Inferior parietal cortex (tissue), 1 donor: ENCODE data around the gene MCOLN2.

Source experiments
- DNase-seq: peaks from one replicate; pipeline ENCODE4 v3.0.0-alpha.2; 2016; ENCODE audit errors: extremely low spot score

Gene MCOLN2

DNA sequence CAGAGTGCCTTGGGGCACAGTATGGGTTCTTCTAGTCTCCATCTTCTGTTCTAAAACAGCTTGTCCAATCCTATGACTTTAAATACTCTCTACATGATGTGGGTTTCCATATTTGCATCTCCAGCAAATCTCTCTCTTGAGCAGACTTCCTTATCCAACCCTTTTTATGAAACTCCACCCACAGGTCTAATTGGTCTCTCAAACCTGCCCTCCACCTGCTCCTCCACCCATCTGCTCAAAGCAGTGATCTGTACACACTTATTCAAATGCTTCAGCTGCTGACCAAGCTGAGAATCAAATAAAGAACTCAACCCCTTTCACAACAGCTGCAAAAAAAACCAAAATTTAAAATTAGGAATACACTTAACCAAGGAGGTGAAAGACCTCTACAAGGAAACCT, 11.5 kb downstream of the MCOLN2 start:
- DNase-seq: no peak

DNA sequence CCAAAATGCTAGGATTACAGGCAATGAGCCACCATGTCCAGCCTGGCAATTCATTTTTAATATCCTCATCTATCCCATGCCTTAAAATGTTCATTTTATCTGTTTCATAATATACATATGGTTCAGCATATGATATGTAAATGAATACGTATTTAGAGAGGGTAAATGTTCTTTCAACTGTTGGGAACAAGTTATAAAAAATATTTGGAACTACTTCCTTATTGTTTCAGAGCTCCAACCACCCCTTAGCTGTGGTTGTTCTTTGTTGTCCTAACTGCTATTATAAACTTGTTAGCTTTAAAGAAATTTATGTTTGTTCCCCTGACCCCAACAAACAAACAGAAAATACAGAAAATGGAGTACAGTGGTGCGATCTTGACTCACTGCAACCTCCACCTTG, 14.5 kb downstream of the MCOLN2 start:
- no peak for DNase-seq

DNA sequence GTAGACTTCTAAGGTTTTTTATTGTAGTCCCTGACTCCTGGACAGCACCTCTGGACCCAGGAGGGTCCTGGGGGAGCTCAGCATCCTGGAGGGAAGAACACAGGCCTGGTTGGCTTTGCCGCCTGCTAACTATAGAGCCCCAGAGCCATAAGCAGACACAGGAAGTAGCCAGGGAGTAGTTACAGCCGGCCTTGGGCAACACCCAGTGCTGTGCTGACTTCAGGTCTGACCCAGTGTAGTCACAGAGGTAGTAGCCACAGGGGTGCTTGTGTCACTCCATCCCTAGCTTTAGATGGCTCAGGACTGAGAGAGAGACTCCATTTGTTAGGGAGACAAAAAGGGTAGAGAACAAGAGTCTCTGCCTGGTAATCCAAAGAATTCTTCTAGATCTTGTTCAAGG, 21.9 kb downstream of the MCOLN2 start:
- DNase-seq: no peak

DNA sequence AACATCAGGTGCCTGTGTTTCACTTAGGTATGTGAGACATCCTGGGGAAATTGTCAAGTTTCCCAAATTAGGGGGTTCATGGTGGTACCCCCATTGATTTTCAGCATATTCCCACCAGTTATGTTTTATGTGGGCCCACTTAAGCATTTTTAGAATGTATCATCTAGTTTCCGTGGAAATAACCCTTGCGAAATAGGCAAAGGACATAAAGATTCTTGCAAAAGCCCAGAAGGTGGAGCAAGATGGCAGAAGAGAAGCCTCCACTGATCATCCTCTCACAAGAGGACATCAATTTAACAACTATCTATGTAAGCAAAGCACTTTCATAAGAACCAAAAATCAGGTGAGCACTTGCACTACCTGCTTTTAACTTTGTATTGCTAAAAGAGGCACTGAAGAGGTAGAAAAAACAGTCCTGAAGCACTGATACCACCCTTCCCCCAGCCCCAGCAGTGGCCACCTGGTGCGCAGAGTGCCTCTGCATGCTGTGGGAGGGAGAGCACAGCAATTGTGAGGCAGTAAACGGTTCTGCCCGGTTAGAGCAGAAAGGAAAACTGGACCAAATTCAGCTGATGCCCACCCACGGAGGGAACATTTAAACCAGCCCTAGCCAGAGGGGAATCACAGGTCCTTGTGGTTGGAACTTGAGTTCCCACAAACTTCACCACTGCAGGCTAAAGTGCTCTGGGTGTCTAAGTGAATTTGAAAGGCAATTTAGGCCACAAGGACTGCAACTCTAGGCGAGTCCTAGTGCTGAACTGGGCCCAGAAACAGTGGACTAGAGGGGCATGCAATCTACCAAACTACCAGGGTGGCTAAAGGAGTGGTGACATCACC, 23.2 kb downstream of the MCOLN2 start:
- no peak for DNase-seq

DNA sequence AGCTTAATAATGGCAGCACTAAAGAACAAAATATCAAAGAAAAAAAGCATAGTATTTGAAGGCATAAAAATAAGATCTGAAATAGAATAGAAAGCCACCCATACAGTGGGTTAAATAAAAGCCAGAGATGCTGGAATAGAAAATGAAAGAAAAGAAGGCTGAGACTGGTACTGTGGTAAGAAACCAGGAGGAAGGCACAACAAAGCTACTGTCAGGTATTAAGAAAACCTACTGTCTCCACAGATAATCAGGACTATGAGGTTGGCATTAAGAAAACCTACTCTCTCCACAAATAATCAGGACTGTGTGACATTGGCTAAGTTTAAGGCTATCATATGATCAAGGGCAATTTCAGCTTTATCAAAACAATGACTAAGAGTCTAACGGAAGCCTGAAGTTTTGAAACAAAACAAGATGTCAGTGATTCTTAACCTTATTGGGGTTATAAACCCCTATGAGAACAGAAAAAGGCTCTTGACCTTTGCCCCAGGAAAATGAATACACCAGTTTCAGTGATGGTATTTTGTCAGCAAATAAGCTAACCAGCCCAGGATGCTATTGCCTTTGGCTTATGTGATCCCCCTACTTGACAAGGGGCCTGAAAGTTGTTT, 24.4 kb downstream of the MCOLN2 start:
- DNase-seq: no peak

DNA sequence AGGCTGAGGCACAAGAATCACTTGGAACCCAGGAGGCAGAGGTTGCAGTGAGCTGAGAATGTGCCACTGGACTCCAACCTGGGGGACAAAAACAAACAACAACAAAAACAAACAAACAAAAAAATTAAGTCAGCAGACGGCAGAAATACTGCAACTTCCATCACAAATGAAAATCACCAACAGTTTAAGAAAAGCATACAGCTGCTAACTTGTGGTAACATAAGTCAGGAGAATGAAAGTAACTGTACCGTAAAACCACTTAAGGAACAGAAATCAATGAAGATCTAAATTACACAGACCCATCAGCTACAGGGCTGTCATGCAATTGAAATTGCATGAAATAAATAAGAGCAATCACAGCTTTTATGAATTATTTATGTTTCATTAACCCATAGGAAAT, 25.0 kb downstream of the MCOLN2 start:
- DNase-seq: no peak

DNA sequence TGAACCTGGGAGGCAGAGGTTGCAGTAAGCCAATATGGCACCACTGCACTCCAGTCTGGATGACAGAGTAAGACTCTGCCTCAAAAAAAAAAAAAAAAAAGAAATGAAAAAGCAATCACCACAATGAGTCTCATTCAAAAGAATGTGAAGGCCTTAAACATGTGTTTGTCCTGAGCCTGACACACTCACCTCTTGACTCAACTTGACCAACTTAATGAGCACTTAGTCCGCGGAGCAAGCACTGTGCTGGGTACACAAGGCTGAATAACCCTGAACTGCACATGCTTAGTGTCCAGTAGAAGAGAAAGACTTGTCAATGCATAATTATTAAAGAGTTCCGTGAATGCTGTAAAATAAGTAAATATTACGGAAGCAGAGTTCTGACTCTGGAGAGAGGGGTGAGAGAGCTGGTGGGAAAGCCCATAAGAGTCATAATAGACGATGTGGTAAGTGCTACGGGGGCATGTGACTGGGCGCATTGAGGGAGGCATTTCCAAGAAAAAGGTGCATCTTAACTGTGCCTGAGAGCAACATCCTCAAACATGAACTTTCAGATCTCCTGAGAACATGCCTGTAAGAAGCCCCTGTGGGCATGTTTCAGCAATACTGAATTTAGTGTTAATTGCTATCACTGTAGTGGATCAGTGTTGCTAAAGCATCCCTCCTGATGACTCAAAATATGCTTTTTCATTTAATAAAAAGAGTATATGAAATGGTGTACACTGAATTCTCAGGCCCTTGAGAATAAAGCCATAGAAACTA, 27.2 kb downstream of the MCOLN2 start:
- no peak for DNase-seq

DNA sequence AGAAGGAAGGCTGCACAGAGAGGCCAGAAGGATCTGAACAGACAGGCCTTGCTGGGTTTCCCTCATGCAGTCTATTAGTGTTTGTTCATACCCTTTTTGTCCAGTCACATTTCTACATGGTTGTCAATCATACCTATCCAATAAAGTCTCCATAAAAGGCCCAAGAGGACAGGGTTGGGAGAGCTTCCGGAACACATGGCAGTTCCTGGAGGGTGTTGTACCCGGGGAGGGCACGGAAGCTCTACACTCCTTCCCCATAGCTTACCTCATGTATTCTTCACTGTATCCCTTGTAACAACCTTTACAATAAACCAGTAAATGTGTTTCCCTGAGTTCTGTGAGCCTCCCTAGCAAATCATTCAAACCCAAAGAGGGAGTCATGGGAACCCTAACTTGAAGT, 28.0 kb downstream of the MCOLN2 start:
- DNase-seq: no peak

DNA sequence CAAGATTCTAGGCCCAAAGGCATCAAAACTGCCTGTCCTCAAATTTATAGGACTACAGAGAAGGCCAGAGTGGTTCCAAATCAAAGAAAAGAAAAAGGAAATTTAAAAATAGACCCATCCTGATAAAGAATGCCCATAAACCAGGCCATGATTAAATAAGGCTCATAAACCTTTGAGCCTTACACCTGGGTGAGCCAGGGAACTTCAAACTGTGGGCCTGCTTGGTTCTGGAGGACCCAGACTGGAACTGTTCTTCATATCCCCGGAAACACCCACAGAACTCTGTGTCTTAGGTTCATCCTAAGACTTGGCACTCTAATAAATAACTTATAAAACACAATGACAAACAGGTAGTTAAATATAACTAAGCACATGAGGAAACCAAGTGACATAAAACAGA, 28.8 kb downstream of the MCOLN2 start:
- no peak for DNase-seq

DNA sequence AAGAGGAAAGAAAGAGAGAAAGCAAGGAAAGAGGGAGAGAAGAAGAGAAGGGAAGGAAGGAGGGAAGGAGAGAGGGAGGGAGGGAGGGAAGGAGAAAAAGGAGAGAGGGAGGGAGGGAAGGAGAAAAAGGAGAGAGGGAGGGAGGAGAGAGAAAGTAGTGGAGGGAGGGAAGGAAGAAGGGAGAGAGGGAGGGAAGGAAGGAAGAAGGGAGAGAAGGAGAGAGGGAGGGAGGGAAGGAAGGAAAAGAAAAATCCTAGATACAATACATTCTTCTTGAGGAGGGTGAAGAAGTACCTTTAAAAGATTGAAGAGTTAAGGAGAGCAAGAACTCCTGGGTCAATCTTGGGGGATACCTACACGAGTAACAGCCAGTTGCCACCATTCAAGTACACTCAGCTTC, 29.2 kb downstream of the MCOLN2 start:
- DNase-seq: no peak

DNA sequence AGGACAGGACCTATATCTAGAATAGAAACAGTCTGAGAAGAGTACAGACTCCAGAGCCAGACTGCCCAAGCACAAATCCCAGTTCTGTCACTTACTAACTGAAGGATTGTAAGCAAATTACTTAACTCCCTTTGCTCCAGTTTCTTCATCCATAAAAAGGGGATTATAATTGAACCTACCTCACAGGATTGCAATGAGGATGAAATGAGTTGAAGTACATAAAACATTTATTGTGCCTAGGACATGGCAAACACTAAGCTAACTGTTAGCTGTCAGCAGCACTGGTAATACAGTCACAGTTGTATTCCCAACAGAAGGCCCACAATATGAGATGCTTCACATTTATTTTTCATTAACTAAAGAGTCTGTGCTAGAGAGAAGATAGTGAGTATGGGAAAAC, 33.9 kb downstream of the MCOLN2 start:
- no peak for DNase-seq

DNA sequence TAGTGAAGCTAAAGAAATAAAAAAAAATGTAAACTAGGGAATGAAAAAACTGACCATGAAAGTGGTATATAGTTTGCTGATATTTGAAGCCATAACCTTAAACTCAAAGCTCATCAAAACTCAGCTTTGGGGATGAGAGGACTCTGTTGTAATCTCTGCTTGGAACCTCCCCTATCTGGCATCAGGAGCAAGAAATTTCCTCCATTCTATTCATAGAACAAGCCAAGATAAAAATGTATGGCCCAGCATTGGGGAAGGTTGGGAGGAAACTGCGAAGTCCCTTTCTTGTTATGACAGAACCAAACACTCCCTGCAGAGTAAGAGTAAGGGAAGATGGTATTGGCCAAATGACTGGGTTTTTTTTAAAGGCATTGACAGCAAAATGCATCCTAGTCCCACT, 35.6 kb downstream of the MCOLN2 start:
- no peak for DNase-seq

DNA sequence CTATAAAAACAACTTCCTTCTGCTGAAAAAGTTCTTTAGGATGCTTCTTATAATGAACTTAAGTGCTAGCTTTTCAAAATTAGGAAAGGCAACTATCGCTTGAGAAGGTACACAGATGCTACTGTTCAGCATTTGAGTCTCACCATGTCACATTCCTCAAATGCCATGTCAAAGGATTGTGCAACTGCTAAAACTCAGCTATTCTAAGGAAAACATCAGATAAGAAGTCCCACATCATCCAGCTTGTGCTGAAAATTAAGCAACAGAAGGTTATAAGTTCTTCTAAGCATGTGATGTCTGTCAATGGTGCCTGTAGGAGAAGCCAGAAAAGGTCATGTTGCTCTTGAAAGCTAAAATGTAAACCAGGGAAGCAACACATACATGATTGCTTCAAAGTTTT, 36.5 kb downstream of the MCOLN2 start:
- DNase-seq: no peak

DNA sequence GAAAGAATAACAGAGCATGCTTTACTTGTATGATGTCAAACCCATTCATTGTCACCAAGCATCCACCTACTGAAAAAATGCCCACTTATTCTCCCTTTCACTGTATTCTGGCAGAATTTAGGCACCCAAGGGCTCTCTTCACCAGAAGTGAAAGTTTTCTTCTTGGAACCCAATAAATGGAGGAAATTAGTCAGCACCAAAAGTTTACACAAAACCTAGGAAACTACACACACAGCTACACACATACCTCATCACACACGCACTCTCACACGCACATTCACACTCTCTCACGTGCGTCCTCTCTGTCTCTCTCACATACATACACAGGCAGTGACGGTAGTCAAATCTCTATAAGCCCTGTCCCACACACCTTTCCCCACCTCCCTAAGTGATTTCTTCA, 37.6 kb downstream of the MCOLN2 start:
- DNase-seq: no peak

DNA sequence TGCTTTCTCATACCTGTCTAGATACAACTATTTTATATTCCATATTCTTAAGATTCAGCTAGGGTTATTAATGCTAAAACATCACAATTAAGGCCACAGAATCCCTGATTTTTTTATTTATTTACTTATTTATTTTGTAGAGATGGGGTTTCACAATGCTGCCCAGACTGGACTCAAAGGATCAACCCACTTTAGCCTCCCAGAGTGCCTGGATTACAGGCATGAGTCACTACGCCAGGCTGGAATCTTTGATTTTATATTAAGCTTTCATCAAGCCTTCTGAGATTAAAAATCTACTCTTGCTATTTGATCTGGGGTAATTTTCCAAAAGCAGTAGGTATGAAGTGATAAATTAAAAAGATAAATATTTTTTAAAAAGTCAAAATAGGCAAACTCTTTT, 38.9 kb downstream of the MCOLN2 start:
- no peak for DNase-seq

DNA sequence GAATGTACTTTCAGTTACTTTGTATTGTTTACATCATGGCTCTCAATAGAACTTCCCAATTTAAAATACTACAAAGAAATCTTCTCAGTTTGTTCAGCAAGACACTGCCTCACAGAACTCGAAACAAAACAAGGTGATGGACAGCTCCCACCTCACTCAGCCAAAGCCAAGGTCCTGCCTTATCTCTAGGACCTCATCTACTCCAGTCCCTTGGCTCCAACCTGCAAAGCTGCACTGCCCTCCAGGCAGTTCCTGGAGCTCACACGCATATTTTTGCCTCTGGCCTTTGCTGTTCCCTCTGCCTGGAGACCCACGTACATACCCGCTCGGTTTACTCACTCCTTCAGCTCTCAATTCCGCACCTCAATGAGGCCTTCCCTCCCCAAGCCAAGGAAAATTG, 40.3 kb downstream of the MCOLN2 start:
- DNase-seq: no peak

DNA sequence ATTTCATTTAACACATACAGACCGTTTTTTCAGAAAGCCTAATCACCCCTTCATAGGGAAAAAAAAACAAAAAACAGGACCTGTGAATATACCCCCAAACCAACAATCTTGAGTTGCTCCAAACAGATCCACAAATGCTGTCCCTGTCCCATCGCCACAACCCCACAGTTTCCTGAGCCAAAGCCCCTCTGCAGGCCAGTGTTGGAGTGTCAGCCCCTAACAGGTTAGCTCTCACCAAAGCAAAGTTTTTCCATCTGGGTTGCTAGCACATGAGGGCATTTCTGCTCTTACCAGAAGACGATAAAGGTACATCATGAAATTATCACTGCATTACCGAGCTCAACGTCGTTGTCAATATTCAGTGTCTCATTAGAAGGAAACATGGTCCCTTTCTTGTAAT, 40.8 kb downstream of the MCOLN2 start:
- no peak for DNase-seq

DNA sequence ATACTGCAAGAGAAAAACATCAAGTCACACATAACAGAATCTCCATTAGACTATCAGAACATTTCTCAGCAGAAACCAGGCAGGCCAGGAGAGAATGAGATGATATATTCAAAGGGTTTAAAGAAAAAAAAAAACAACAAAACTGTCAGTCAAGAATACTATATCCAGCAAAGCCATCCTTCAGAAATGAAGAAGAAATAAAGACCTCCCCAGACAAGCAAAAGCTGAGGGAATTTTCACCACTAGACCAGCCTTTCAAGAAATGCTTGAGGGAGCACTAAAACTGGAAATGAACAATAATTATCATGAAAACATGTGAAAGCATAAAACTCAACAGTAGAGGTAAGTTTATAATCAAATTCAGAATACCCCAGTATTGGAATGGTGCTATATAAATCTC, 47.2 kb downstream of the MCOLN2 start:
- no peak for DNase-seq

DNA sequence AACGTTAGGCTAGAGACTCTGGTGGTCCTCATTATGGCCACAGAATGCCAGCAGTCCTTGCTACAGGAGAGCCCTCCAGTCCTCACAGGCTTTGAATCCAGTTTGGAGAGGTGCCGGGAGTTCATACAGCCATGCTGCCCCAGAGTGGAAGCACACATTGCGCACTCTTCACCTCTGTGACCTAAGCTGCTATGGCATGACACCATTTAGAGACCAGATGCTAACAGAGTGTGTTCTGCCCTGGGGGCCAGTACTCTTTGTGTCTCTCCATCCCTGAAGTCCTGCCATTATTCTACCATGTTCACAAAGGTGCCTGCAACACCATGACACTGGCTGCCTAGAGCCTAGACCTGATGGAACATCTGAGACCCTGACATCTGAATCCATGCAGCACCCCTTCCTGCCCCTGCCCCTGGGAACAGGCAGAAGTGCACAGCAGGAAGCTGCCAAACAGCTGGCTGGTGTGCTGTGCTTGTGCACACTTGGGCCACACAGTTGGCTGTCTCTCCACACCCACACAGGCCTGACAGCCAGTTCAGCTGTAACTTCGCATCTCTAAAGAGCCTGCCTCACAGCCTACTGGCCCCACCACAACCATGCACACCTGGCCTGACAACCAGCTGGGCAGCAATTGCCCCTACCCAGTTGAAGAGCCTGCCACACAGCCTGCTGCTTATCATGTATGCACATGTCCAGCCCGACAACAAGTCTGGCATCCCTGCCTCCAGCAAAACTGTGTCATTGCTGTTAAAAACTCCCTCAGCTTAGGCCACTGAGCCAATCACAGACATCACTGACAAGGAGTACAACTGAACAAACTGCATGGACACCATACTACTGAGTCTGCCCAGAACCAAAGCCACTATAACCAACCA, 49.1 kb downstream of the MCOLN2 start:
- no peak for DNase-seq

DNA sequence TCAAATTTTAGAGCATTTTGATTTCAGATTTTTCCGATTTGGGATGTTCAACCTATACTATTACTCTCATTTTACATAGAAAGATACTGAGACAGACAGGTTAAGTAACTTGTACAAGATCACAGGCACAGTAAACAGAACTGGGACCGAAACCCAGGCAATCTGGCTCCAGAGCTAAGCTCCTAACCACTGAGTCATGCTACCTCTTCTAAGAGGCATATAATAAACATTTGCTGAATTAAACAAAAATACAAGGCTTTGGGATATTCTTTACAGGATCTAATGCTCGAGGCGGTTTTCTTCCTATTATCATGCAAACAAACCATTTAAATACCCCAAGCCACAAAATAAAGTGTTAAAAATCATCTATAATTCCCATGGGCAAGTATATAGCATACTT, 50.3 kb downstream of the MCOLN2 start:
- DNase-seq: no peak

DNA sequence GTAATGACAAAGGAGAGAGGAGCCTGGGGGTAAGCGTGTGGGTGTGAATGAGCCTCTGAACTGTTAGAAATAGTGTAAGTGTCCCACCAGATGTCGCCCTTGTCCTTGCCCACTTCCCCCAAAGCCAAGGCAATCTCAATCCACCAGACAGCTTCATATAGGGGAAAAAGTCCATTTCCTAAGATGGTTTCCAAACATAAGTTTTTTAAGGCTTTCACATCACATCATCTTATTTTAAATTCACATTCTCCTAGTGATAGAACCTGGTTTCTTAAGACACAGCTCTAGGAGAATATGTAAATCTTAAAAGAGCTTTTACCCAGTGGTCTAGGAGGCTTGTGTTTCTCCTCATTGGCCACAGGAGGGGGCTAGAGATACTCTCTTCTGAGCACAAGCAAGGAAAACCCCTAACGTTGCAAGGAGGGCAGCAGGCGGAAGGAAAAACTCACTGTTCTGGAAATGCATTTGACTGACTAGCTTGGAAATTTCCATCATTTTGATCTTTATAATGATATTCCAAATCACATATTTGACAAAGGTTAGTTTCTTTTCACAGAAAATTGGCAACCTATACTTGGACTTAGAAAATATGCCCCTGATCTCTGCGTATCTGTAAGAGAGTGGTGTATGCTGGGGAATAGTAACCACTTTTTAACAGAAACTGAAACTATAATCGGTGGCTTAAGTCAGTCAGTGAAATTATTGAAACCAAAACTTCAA, 52.0 kb downstream of the MCOLN2 start:
- peak; percentile 97 for DNase-seq
